Measurements from ENCODE around the gene RAB29.

Gene RAB29

GRCh38 chr1:205719762-205720161 lies 55.5 kb downstream of the RAB29 start:
- no peak for DNase-seq (ENCODE audit: low spot score)

GRCh38 chr1:205719015-205719414 lies 56.3 kb downstream of the RAB29 start:
- no peak for DNase-seq (ENCODE audit: low spot score)

Data from hematopoietic multipotent progenitor cell treated with erythropoietin and hydrocortisone succinate and interleukin-3 and kit ligand, for 15 days (in vitro differentiated cells).